ENCODE data around the gene P2RY12. TPM values are rescaled to one million over a fixed set of nuclear protein-coding genes. Genes with fewer than 3 reads are reported as not detected.
"Not testable (repeated sequence)": the region's sequence is repeated elsewhere in the genome, so short reads cannot be mapped to it uniquely, and the experiment has no call there.

P2RY12 gene
- polyA plus RNA-seq, 3 donors = 1.1 to 1.5 (median 1.3) TPM

- no peak for DNase-seq (ENCODE audit: low read depth in 3 of 3, low spot score in 2 of 3)
Measured at GRCh38 chr3:151393941-151394340, 9.4 kb upstream of the P2RY12 start.

DNA sequence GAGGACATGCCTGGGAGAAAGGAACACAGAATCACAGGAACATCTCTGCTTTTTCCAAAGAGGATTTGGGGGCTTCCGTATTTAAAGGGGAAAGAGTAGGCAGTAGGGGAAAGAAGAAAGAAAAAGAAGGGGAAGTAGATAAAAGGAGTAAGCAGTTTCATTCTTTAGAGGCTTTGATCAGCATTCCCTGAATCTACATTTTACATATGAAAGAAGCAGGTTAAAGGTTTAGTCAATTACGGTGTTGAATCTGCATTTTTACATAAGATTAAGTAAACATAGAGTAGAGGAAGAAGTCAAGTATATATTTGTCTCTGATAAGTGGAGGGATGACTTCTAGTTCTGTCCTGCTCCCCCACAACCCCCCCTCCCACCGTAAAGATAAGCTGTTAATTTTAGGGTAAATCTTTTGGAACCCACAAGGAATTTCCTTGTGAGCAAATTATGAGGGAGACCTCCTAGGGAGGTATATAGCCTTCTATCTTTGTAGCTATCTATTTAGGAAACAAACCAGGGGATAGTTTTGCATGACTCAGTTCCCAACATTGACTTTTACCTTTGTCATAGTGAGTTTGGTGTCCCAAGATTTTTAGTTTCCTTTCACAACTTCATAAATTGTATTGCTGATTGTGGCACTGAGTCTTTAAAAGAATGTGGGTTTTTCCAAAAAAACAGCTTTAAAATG lies 8.7 kb upstream of the P2RY12 start:
- DNase-seq (ENCODE audit: low read depth in 3 of 3, low spot score in 2 of 3) = no peak

DNA sequence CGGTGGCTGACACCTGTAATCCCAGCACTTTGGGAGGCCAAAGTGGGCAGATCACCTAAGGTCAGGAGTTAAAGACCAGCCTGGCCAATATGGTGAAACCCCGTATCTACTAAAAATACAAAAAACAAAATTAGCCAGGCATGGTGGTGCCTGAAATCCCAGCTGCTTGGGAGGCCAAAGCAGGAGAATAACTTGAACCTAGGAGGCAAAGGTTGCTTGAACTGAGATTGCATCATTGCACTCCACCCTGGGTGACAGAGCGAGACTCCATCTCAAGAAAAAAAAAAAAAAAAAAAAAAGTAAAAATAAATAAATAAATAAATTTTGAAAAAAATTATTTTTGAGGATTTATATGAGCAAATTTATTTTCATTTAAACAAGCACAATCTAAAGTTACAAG lies 7.6 kb upstream of the P2RY12 start:
- not testable (repeated sequence) for DNase-seq (ENCODE audit: low read depth in 3 of 3, low spot score in 2 of 3)

- DNase-seq (ENCODE audit: low read depth in 3 of 3, low spot score in 2 of 3) = no peak
Measured at GRCh38 chr3:151391720-151392119, 7.2 kb upstream of the P2RY12 start.

DNA sequence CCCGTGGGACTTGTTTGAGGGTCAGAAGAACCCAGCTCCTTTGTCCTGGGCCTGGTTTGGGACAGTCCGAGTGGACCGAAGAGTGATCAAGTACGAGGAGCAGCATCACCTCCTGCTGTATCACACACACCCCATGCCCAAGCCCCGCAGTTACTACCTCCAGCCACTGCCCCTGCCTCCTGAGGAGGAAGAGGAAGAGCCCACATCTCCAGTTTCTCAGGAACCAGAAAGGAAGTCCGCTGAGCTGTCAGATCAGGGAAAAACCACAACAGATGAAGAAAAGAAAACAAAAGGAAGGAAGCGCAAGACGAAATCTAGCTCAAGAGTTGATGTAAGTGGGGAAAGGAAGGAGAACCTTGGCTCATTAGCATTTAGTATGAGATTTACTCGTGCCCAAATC lies 3.3 kb upstream of the P2RY12 start:
- no peak for DNase-seq (ENCODE audit: low read depth in 3 of 3, low spot score in 2 of 3)

DNA sequence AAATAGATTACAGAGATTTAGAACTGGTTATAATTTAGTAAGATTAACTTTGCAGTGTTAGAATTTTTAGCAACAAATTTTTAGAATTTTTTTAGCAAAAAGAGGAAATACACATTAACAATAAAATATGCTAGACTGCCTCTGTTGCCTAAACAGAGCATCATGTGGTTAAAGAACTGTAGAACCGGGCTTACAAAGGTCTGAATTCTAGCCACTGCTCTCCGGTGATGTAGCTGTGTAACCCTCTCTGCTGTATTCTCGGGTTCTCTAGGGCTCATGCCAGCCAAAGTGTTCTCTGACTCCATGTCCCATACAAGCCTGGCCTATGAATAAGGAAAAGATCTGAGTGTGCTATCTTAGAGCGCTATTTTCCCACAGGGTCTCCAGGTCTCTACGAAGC lies 2.9 kb upstream of the P2RY12 start:
- no peak for DNase-seq (ENCODE audit: low read depth in 3 of 3, low spot score in 2 of 3)

GRCh38 chr3:151386056-151386455 lies 1.5 kb upstream of the P2RY12 start:
- no peak for DNase-seq (ENCODE audit: low read depth in 3 of 3, low spot score in 2 of 3)

DNA sequence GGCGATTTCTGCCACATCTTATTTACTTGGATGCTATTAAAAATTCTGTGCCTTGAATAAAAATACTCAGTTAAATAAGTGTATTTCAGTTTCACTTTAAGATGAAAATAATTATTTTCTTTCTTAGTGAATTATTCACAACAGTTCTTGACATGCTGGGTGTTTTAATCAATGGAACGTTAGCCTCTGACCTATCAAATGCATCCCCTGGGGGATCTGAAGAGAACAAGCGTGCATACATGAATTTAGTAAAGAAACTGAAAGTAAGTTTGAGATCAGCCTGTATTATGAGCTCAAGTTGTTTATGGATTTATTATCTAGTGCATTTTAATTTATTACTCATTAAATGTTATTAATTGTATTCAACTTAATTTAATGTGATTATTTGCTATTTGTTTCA lies 597 bp downstream of the P2RY12 start:
- DNase-seq (ENCODE audit: low read depth in 3 of 3, low spot score in 2 of 3) = no peak

DNA sequence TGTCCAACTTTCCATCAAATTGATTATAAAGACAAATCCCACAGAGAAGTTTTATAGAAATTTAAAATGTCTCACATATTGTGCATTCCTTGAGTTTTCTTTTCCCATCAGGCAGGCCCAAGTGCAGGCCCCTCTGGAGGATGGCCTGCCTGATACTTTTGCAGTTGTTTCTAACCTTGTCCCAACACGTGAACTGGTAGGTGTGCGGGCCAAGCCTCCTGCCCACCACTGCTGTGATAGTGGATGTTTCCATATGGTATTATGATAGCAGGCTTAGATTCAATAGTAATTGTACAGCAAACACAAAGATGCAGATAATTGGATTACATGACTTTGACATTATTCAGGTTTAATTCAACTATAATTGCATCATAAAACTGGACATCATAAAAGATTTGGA lies 1.4 kb downstream of the P2RY12 start:
- DNase-seq (ENCODE audit: low read depth in 3 of 3, low spot score in 2 of 3) = no peak

DNA sequence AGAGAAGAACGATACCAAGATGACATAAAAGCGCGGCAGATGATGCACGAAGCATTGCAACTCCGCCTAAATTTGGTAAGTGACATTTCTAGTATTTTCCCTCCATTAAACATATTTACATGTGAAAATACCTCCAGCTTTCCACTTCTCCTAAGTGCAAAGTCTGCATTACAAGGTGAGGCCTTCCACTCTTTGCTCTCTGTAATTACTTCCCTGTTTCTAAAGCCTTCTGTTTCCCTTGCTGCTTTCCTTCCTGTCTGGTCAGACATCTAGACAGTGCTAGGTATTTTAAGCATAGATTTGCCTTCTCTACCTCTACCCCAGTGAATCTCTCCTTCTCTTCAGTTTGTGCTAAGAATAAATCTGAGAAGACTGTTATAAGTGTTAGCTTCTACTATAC lies 1.9 kb downstream of the P2RY12 start:
- no peak for DNase-seq (ENCODE audit: low read depth in 3 of 3, low spot score in 2 of 3)

DNA sequence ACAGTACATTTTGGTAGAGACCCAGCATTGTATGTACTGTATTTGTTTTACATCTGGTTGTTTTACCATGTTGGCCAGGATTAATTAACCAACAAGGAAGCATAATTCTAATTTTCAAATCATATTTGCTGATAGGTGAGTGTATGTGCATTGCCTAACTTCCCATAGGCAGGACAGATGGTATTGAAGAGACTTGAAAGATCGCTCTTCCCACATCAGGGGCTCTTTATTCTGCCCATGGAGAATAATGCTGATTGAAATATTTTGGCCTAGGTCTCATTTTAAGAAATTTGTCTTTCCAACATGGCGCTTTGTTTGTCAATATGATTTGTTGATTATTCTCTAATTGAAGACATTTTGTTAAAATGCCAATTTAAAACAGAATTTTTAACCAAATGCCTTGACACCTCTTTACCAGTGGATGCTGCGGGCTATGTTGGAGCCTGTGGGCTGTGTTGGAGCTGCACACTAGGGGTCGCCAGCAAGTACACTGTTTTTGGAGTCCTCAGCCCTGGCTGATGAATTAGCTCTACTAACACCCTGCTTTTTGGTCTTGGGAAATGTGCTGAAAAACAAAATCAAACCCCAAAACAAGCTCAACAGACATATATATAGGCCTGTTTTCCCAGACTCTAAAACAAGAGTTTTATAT lies 5.3 kb downstream of the P2RY12 start:
- no peak for DNase-seq (ENCODE audit: low read depth in 3 of 3, low spot score in 2 of 3)

DNA sequence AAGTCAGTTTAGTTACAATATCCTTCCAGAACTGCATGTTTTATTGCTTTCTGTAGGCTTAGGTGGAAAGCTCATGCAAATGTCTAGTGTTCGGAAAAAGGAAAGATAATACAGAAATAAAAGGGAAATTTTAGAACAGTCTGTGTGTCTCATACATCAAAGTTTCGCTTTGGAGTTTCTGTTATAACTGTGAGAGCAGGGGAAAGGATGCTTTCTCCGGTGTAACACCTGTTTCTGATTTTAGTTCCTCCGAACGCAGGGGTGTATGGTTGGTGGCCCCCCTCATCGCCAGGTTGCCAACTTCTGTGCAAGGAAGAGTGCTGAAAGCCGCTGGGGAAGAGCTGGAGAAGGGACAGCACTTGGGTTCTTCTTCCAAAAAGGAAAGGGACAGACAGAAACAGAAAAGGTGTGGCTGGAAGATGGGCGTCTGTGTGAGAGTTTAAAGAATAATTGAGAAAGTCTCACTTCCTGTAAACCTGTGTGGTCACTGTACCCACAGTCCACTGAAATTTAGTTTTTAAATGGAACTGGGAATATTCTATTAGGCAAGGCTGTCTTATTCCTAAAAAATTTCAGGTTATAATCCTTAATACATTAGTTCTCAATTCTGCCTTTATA lies 6.7 kb downstream of the P2RY12 start:
- DNase-seq (ENCODE audit: low read depth in 3 of 3, low spot score in 2 of 3) = no peak

- DNase-seq (ENCODE audit: low read depth in 3 of 3, low spot score in 2 of 3) = no peak
Measured at GRCh38 chr3:151372063-151372820, 12.3 kb downstream of the P2RY12 start.

- no peak for DNase-seq (ENCODE audit: low read depth in 3 of 3, low spot score in 2 of 3)
Measured at GRCh38 chr3:151371526-151371925, 13.0 kb downstream of the P2RY12 start.

- DNase-seq (ENCODE audit: low read depth in 3 of 3, low spot score in 2 of 3) = no peak
Measured at GRCh38 chr3:151367448-151367847, 17.1 kb downstream of the P2RY12 start.

- DNase-seq (ENCODE audit: low read depth in 3 of 3, low spot score in 2 of 3) = no peak
Measured at GRCh38 chr3:151366993-151367392, 17.6 kb downstream of the P2RY12 start.

DNA sequence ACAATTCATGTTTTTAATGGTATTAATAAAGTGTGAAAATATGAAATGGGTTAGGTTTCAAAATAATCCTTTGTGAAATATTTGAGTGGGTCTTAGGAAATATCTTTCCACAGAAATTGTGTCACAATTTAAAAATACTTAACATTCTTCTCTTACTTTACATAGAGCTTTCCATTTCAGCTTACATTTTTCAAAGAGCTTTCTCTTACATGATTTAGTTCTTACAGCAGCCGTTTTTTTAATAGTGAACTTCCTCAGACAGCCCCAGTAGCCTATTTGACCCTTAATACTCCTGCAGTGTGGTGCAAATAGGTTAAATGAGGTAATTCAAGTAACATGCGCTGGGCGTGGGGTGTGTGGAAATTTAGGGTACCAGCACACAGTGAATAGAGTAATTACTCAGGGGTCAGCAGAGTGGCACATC lies 21.8 kb downstream of the P2RY12 start:
- no peak for DNase-seq (ENCODE audit: low read depth in 3 of 3, low spot score in 2 of 3)

DNA sequence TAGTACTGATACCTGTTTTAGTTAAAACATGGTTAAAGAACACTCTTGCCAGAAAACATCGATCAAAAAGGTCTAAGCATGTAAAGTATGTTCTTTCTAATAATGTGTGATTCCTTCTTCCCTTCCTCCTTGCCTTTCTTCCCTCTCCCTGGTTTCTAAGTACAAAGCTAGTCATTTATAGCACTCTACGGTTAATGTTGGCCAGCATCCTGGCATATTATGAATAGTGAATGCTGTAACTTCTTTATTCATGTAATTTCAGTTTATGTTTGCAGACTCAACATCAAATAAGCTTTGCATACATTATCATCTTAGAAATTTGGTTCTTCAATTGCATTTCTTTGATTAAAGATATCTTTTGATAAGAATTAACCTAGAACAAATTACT lies 27.1 kb downstream of the P2RY12 start:
- DNase-seq (ENCODE audit: low read depth in 3 of 3, low spot score in 2 of 3) = no peak

DNA sequence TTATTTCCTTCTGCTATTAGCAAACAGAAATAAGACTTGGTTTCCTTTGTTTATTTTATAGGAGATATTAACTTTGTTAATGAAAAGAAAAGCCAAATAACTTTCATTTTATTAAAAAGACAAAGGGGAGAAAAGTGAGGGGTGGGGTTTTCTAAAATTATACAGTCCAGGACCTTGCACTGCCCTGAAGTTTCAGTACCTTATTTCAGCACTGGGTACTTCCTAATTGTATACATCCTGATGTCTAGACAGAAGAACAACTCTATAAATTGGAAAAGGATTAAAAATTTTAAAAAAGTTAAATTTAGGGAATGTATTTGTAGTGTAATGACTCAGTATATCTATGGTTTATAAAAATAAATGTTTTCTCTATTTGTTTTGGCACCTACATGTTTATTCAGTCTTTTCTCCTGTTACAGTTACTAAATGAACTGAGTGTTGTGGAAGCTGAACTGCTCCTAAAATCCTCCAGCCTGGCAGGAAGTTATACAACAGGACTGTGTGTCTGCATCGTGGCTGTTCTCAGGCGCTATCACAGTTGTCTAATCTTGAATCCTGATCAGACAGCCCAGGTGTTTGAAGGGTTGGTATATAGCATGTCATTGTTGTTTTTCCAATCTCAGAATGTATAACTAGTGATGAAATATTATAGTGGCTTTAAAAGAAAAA lies 27.6 kb downstream of the P2RY12 start:
- no peak for DNase-seq (ENCODE audit: low read depth in 3 of 3, low spot score in 2 of 3)

DNA sequence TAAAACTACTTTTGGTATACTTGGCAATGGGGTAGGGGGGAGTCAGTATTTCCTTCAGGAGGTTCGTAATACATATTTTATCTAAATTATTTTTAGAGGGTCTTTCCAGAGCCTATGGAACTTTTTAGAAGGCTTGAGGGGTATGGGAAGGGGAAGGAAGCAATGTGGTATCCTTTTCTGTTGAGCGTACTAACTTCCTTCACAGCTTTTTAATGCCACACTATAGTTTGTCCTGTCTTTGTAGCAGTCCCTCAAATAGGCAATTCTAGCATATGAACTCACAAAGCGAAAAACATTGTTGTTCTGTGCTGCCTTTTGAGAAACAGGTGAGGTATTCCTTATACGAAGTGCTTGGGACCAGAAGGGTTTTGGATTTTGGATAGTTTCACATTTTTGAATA lies 32.9 kb downstream of the P2RY12 start:
- DNase-seq (ENCODE audit: low read depth in 3 of 3, low spot score in 2 of 3) = no peak

DNA sequence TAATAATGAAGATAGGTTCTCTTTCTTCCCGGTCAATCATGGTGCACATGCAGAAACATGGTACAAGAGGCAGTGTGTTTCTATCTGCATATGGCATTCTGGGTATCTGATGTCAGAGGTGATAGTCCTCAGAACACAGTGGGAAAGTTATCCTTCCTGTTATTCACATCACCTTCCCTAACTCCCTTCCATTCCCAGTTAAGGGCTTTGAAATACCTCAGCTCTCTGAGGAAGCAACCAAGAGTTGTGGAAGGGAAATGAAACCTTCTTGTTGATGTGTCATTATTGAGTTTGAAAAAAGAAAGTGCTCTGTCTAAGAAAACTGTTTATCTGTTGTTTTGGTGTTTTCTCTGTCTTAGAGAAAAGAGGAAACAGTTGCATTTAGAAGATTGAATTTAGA lies 33.3 kb downstream of the P2RY12 start:
- DNase-seq (ENCODE audit: low read depth in 3 of 3, low spot score in 2 of 3) = no peak

Data from right renal cortex interstitium (tissue), 3 donors.